ENCODE measurements around the gene FSTL3. TPM values are rescaled to one million over a fixed set of nuclear protein-coding genes. Genes with fewer than 3 reads are reported as not detected.

Gene FSTL3
- total and polyA plus RNA-seq, 2 of the 13 experiments (the other 11 are each of a cell fraction or from before 2014, with no cell fraction given): 13.5 to 15.6 TPM

GRCh38 chr19:704447-704741 is 28.2 kb downstream of the FSTL3 start:
- H4K20me1 ChIP-seq (ENCODE audit: insufficient read depth, low read length): no peaks in the 10 kb centered on the region
- BruUV-seq (replicated peaks): TSS peak; percentile 80
- H3K27me3 ChIP-seq (ENCODE audit: control insufficient read depth in 1 of 2, insufficient read depth in 2 of 2, low read length in 2 of 2): no peaks in the 10 kb centered on the region; a peak in 1 of 5 replicates
- WGBS (ENCODE audit: low lambda C conversion rate): 9% methylated on average over 14 of the region's 14 CpGs
- H3K4me1 ChIP-seq (ENCODE audit: insufficient read depth, low read length): peaks cover 41% of the 10 kb centered on the region
- H3K4me3 ChIP-seq (replicated peaks in 1 of 3; ENCODE audit: insufficient read depth in 1 of 3, low read depth in 2 of 3, low read length in 3 of 3): peak overlapping the region; percentile 51 to 80 (median 54); a peak in 5 of 6 replicates
- peak overlapping the region; percentile 53 for H3K27ac ChIP-seq (ENCODE audit: extremely low read length, insufficient read depth, low read length)
- peak overlapping the region; percentile 99 for H3K4me2 ChIP-seq (ENCODE audit: low read depth, low read length)
- in situ Hi-C loops (cut with HindIII; ENCODE audit: extremely low pct_ligation_motif_present, low pct_unique_long_range_greater_than_20kb): no loop called here
- POLR2A ChIA-PET: interaction anchor here (0.5 to 3.6 kb wide), 19 partner anchors 9 to 314 kb away, joined by 3 to 56 read pairs (median 7); partner anchors contain the start of genes BSG, CDC34, FSTL3 and PRSS57
- intact Hi-C loops (cut with micrococcal nuclease; ENCODE audit: unreplicated experiment): no loop called here
- CTCF ChIA-PET (ENCODE audit: low intra/inter-chr PET ratio, low total read pairs): no interaction called here
- DNase-seq (ENCODE audit: low spot score) (no peak), FAIRE-seq (no peak), ATAC-seq (no peak)
- H3K9me3 ChIP-seq (ENCODE audit: low read length): no peaks in the 10 kb centered on the region
- no peaks in the 10 kb centered on the region for H3K36me3 ChIP-seq (replicated peaks in 1 of 2; ENCODE audit: control insufficient read depth in 1 of 2, insufficient read depth in 2 of 2, low read length in 2 of 2)
- H3K79me2 ChIP-seq (ENCODE audit: insufficient read depth, low read length): no peaks in the 10 kb centered on the region
- H3K9ac ChIP-seq (ENCODE audit: insufficient read depth, low read depth, low read length): peak overlapping the region; percentile 59
- no peak overlapping the region for H2AFZ ChIP-seq (ENCODE audit: low read length)
- TF ChIP-seq ZNF354B (CRISPR knock-in tag; IDR thresholded peaks at IDR 0.05) (no peak), FLYWCH1 (CRISPR knock-in tag; IDR thresholded peaks at IDR 0.05) (no peak), ZBTB7A (CRISPR knock-in tag; IDR thresholded peaks at IDR 0.05) (no peak), MAFG (CRISPR knock-in tag; IDR thresholded peaks at IDR 0.05) (no peak), SIN3A (IDR thresholded peaks at IDR 0.05; ENCODE audit: borderline replicate concordance, low read depth, low read length) (no peak), ZNF841 (CRISPR knock-in tag; IDR thresholded peaks at IDR 0.05; ENCODE audit: borderline replicate concordance) (no peak), ZNF143 (CRISPR knock-in tag; IDR thresholded peaks at IDR 0.05) (no peak), KDM6A (CRISPR knock-in tag; IDR thresholded peaks at IDR 0.05; ENCODE audit: low read depth) (no peak), MAZ (IDR thresholded peaks at IDR 0.05; ENCODE audit: borderline replicate concordance, low read depth, low read length) (no peak), MAZ (CRISPR knock-in tag; IDR thresholded peaks at IDR 0.05; ENCODE audit: low read depth) (0 out of 2 replicates have a peak, but pooled peaks have one; percentile 57), AGO2 (optimal IDR thresholded peaks at IDR 0.05; ENCODE audit: low read depth, low read length) (no peak), JARID2 (CRISPR knock-in tag; IDR thresholded peaks at IDR 0.05; ENCODE audit: insufficient replicate concordance) (no peak), MIXL1 (CRISPR knock-in tag; IDR thresholded peaks at IDR 0.05) (no peak), NRL (CRISPR knock-in tag; IDR thresholded peaks at IDR 0.05; ENCODE audit: borderline replicate concordance) (0 out of 2 replicates have a peak, but pooled peaks have one; percentile 63), ZNF619 (CRISPR knock-in tag; IDR thresholded peaks at IDR 0.05) (no peak), MTF2 (CRISPR knock-in tag; IDR thresholded peaks at IDR 0.05; ENCODE audit: borderline replicate concordance) (peak; percentile 54; the same call in 1 of the 2 replicates), MIER2 (CRISPR knock-in tag; IDR thresholded peaks at IDR 0.05) (no peak), ZBTB42 (CRISPR knock-in tag; IDR thresholded peaks at IDR 0.05) (no peak), TOPORS (CRISPR knock-in tag; IDR thresholded peaks at IDR 0.05) (no peak), ZNF501 (CRISPR knock-in tag; IDR thresholded peaks at IDR 0.05) (peak; percentile 49; the same call in 1 of the 2 replicates), ZBTB33 (CRISPR knock-in tag; IDR thresholded peaks at IDR 0.05) (0 out of 2 replicates have a peak, but pooled peaks have one; percentile 0), GMEB2 (CRISPR knock-in tag; IDR thresholded peaks at IDR 0.05; ENCODE audit: low read depth) (no peak), TFDP1 (CRISPR knock-in tag; IDR thresholded peaks at IDR 0.05; ENCODE audit: borderline replicate concordance) (no peak)

Measured in HepG2 (cell line).